ENCODE results near the gene NETO2.
"Not testable (repeated sequence)": the region's sequence is repeated elsewhere in the genome, so short reads cannot be mapped to it uniquely, and the experiment has no call there.

- not testable (repeated sequence) for TF ChIP-seq CTCF (IDR thresholded peaks at IDR 0.05 in 2 of 3, conservative IDR thresholded peaks at IDR 0.05 in 1 of 3; ENCODE audit: borderline replicate concordance in 1 of 3, insufficient read depth in 1 of 3, low read depth in 2 of 3, low read length in 2 of 3); ZBTB33 (IDR thresholded peaks at IDR 0.05; ENCODE audit: extremely low read depth, insufficient replicate concordance, low read length); JUND (IDR thresholded peaks at IDR 0.05); MAX (IDR thresholded peaks at IDR 0.05); POLR2A (IDR thresholded peaks at IDR 0.05; ENCODE audit: borderline replicate concordance, extremely low read depth, insufficient read depth, insufficient read length); EZH2 (IDR thresholded peaks at IDR 0.05); RAD21 (IDR thresholded peaks at IDR 0.05; ENCODE audit: low read depth); POLR2AphosphoS5 (IDR thresholded peaks at IDR 0.05; ENCODE audit: low read depth, low read length)
These were observed 87.7 kb downstream of the NETO2 start for GRCh38 chr16:47056061-47056460.

Measured in HCT116 (cell line).